COLO668 (cell line): ENCODE measurements around the gene CCDC38.

Source experiments
- DNase-seq: peaks from one replicate; lab custom pipeline; 2025; ENCODE audit not compliant: unreplicated experiment; lab: John Stamatoyannopoulos, UW

Gene CCDC38

DNA sequence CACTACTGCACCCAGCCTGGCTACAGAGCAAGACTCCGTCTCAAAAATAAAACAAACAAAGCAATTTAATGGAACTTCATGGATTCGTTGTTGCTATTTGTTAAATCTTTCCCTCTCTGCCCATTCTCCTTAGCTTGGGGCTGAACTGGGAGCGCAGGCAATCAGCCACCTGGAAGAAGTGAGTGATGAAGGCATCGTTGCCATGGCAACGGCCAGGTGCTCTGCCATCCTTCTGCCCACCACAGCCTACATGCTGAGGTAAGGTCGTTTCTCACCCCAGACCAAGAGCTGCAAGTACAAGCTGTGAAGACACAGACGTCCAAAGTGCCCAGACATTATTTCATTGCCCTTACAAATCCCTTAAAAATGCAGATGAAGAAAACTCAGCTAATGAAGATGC lies 19.8 kb upstream of the CCDC38 start:
- DNase-seq: peak; percentile 17

- DNase-seq: no peak
Observed at GRCh38 chr12:95960241-95960640, 17.8 kb upstream of the CCDC38 start.

DNA sequence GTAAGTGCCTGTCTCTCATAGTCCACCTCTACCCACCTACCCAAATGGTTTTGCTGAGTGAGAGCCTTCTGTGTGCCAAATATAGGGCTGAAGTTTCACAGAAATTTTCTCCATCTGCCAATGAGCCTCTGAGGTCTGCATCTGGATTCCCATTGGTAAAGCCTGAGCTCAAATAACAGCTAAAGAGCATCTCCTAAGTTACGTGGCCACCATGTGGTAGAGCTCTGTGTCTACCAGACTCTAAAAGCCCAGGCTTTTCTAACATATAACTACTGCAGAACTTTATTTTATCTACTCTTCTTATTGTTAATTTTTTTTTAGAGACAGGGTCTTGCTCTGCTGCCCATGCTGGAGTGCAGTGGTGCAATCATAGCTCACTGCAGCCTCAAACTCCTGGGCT lies 16.7 kb upstream of the CCDC38 start:
- peak; percentile 15 for DNase-seq

DNA sequence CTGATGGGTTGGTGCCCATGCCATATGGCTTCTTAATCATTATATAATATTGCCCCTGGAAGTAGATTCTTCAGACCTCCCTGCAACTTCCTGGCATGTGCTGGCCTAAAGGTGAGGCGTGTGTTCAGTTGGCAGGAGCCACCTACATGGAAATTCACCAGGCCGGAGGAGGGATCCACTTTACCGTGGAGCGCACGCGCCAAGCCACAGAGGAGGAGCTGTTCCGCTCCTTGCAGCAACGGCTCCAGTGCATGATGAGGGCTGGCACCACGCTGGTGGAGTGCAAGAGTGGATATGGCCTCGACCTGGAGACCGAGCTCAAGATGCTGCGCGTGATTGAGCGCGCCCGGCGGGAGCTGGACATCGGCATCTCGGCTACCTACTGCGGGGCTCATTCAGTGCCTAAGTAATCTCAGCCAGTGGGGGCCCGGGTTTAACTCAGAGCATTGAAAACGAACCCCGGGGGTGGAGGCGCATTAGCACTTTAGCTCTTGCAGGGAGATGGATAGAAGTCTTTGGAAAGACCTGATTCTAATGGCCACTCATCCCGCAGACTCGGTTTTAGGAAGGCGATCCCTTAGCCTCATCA lies 14.2 kb upstream of the CCDC38 start:
- DNase-seq: no peak

GRCh38 chr12:95955549-95956159 lies 13.2 kb upstream of the CCDC38 start:
- no peak for DNase-seq

- no peak for DNase-seq
Observed at GRCh38 chr12:95953000-95953399, 10.6 kb upstream of the CCDC38 start.

DNA sequence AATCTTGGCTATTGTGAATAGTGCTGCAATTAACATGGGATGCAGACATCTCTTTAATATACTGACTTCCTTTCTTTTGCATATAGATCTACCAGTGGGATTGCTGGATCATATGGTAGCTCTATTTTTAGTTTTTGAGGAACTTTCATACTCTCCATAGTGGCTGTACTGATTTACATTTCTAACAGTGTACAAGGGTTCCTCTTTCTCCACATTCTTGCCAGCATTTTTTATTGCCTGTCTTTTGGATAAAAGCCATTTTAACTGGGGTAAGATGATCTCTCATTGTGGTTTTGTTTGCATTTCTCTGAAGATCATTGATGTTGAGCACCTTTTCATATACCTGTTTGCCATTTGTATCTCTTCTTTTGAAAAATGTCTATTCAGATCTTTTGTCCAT lies 9.1 kb upstream of the CCDC38 start:
- no peak for DNase-seq

GRCh38 chr12:95949477-95950206 lies 7.2 kb upstream of the CCDC38 start:
- no peak for DNase-seq

GRCh38 chr12:95944108-95944704 lies 1.8 kb upstream of the CCDC38 start:
- DNase-seq: no peak

DNA sequence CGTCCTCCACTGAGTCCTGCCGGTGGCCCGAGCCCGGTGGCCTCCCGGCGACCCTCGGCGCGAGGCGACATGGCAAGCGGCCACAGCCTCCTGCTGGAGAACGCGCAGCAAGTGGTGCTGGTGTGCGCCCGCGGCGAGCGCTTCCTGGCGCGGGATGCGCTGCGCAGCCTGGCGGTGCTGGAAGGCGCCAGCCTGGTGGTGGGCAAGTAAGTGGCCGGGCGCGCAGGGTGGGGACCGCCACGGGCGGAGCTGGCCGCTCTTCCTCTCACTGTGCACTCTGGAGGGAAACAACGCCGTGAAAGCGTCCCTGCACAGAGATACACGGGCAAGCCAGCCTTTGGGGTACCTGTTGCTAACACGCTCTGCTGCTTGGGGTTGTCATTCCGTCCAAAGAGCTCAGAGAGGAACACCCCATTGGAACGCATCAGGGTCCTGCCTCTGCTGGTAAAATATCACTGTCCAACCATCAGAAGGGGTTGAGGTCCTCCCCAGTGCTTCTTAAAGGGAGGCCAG lies 972 bp upstream of the CCDC38 start, which contains the start of gene AMDHD1:
AMDHD1 (plus strand) TSS at position 2 of the 513 bp plus-strand sequence; CDS start at position 70, 68 bp downstream.
- peak; percentile 82 for DNase-seq

DNA sequence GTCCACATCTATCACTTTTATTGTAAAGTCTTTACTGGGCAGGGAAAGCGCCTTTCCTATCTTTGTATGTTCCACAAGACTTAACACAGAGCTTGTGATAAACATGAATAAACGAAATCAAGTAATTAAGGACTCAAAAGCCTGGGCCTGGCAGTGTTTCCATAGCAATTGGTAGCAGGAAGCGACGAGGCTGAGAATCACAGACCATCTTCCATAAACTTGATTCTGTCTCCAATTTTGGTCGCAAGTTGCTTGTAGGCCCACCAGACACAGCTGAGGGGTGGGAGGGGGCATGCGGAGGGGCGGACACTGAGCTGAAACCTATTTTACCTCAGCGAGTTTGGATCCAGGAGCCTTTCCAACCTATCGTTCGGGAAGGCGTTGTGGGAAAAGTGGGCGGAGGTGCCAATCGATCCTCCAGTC lies 302 bp downstream of the CCDC38 start:
- no peak for DNase-seq

DNA sequence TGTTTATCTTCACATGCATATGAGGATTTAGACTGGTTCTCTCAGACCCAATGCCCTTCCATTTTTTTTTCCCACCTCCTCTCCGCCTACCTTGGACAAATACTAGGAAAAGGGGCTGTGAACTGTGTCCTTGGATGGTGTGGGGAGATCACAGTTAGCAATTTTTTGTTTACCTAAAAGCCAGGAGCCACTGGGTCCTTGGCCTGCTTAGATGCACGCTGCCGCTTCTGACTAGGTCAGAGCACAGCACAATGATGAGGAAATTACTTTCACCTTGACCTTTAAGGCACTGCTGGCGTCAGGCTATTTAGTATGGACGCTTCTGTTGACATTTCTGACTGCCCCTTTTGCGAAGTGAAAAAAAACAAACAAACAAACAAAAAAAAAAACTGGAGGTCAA lies 1.9 kb downstream of the CCDC38 start:
- no peak for DNase-seq

GRCh38 chr12:95922231-95922630 lies 20.2 kb downstream of the CCDC38 start:
- DNase-seq: no peak

DNA sequence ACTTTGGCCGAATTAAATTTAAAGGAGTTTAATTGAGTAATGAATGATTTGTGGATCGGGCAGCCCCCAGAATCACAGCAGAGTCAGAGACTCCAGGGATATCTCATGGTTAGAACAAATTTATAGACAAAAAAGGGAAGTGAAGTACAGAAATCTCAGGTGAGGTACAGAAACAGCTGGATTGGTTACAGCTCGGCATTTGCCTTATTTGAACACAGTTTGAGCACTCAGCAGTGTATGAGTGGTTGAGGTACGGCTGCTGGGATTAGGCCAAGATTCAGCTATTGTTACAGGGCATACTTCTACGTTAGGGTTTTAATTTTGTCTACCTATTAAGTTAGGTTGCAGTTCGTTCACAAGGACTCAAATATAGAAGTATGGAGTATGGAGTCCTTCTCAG lies 23.3 kb downstream of the CCDC38 start:
- no peak for DNase-seq

DNA sequence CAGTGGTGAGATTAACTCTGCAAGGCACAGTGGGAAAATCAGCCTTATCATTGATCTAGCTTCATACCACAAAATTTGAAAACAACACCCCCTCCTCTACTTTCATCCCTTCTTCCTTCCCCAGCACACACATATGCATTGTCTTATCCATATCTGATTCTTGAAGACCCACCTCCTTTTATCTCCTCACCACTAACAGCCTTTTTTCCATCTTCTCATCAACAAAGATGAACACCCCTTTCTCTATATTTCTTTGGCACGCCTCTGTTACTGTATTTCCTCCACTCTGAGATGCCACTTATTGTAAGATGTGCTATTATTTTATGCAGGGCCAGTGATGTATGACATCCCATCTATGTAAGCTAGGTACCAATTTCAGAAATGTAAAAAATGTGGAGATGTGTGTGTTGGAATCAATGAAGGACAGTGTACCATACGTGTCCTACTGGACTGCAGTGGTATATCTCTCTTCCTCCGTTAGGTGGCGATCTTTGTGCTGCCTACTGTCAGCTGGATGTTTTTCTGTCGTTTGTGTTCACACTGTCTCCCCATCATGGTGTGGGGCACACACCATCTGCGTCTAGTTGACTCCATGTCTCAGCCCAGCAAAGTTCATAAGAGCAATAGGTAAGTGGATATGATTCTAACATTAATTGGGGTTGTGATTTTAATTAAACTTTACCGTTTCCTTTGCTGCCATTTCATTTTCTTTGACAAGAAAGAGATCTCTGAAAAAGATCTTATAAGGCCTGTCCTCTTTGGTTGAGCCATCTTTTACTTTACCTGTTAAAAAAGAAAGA lies 24.0 kb downstream of the CCDC38 start:
- DNase-seq: peak; percentile 39

DNA sequence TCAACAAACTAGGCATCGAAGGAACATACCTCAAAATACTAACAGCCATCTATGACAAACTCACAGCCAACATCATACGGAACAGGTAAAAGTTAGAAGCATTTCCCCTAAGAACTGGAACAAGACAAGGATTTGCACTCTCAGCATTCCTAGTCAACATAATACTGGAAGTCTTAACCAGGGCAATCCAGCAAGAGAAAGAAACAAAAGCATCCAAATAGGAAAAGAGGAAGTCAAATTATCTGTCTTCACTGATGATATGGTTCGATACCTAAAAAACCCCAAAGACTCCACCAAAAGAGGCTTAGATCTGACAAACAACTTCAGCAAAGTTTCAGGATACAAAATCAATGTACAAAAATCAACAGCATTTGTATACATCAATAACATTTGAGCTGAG lies 32.5 kb downstream of the CCDC38 start:
- DNase-seq: no peak

DNA sequence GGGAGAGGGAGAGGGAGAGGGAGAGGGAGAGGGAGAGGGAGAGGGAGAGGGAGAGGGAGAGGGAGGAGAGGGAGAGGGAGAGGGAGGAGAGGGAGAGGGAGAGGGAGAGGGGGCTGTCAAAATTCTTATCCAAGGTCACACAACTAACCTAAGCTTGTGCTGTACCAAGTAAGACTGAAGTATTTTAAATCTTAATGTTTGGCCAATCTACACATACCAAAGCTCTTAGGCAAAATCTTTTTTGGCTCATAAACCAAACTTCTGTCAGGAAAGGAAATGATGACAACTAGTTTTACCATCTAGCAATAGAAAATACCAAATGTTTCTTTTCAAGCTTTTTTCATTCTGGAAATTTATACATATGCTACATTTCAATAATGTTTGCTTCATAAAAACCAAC lies 33.8 kb downstream of the CCDC38 start:
- DNase-seq: no peak

- no peak for DNase-seq
Observed at GRCh38 chr12:95898081-95898480, 44.3 kb downstream of the CCDC38 start.

GRCh38 chr12:95896846-95897245 lies 45.6 kb downstream of the CCDC38 start:
- no peak for DNase-seq

GRCh38 chr12:95890958-95891357 lies 51.5 kb downstream of the CCDC38 start:
- no peak for DNase-seq

- no peak for DNase-seq
Observed at GRCh38 chr12:95887311-95887710, 55.1 kb downstream of the CCDC38 start.
